ENCODE data around the gene ZNF331.

GRCh38 chr19:53546758-53547513, 9.0 kb downstream of the ZNF331 start:
- no peak for TF ChIP-seq CTCF (IDR thresholded peaks at IDR 0.05)
- no peak for TF ChIP-seq POLR2A (IDR thresholded peaks at IDR 0.05)
